Activated naive CD4-positive, alpha-beta T cell treated with anti-CD3 and anti-CD28 coated beads, Interleukin-2, amount 50 U/mL, for 16 hours (primary cell): ENCODE results near the gene NBEAL2.
A peak's percentile ranks its signal among the peaks of the same experiment; 100 is the strongest.

Experiments
- DNase-seq: peaks from one replicate; pipeline ENCODE4 v3.0.0-alpha.2; 2020

NBEAL2 gene

GRCh38 chr3:47002171-47003055 lies 22.9 kb downstream of the NBEAL2 start:
- peak; percentile 7 for DNase-seq

GRCh38 chr3:47003056-47003410 lies 23.6 kb downstream of the NBEAL2 start:
- DNase-seq = peak; percentile 6

- DNase-seq = peak; percentile 8
Observed at GRCh38 chr3:47003461-47004368, 24.2 kb downstream of the NBEAL2 start.

GRCh38 chr3:47004369-47005211 lies 25.1 kb downstream of the NBEAL2 start:
- DNase-seq = peak; percentile 10

- DNase-seq = peak; percentile 9
Observed at GRCh38 chr3:47005212-47006144, 26.0 kb downstream of the NBEAL2 start.

GRCh38 chr3:47006145-47006651 lies 26.7 kb downstream of the NBEAL2 start:
- no peak for DNase-seq

- peak; percentile 5 for DNase-seq
Observed at GRCh38 chr3:47007001-47007400, 27.5 kb downstream of the NBEAL2 start.

- DNase-seq = peak; percentile 7
Observed at GRCh38 chr3:47007482-47008233, 28.2 kb downstream of the NBEAL2 start.

- DNase-seq = peak; percentile 4
Observed at GRCh38 chr3:47008234-47008796, 28.8 kb downstream of the NBEAL2 start.

GRCh38 chr3:47008851-47009224 lies 29.4 kb downstream of the NBEAL2 start:
- no peak for DNase-seq

- DNase-seq = peak; percentile 71
Observed at GRCh38 chr3:47009225-47010110, 30.0 kb downstream of the NBEAL2 start.

GRCh38 chr3:47010111-47010712 lies 30.7 kb downstream of the NBEAL2 start:
- DNase-seq = peak; percentile 11

- no peak for DNase-seq
Observed at GRCh38 chr3:47010910-47011309, 31.4 kb downstream of the NBEAL2 start.

- no peak for DNase-seq
Observed at GRCh38 chr3:47011371-47011770, 31.9 kb downstream of the NBEAL2 start.

- DNase-seq = no peak
Observed at GRCh38 chr3:47012342-47013230, 33.1 kb downstream of the NBEAL2 start.

- no peak for DNase-seq
Observed at GRCh38 chr3:47013231-47013630, 33.8 kb downstream of the NBEAL2 start.

- no peak for DNase-seq
Observed at GRCh38 chr3:47014036-47014435, 34.6 kb downstream of the NBEAL2 start.

GRCh38 chr3:47015151-47015550 lies 35.7 kb downstream of the NBEAL2 start:
- DNase-seq = no peak
